Measurements from ENCODE around the gene ZMAT3.

DNA sequence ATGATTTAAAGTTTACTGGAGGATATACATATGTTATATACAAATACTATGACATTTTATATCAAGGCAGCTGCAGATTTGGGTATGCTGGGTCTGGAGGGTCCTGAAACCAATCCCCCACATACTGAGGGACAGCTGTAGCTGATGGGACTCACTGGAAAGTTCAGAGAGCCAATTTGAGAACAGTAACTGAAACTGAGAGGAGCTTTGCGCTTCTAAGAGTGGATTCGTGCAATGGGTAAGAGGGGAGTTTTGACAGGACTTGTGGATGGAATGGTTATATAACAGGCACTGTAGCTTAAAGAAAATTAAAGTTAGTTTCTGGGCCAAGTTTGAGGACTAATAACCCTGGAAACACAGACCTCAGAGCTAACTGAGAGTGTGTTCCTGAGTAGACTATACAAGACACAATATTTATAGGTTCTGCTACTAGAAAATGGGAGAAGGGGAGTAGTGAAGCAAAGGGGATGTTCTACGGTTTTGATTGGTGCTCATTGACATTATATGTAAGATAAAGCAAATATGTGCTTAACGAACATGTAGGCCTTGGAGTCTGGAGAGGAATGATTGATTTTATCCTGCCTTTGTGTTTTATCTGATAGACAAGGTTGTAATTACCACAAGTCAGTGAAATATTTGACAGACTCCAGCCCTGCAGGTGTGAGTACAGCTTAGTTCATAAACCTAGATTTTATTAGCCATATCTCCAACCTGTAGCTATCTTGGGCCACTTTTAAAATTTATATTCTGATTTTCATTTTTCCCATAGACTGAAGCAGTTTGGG, 4.8 kb upstream of the ZMAT3 start:
- TF ChIP-seq, protein P1, sequence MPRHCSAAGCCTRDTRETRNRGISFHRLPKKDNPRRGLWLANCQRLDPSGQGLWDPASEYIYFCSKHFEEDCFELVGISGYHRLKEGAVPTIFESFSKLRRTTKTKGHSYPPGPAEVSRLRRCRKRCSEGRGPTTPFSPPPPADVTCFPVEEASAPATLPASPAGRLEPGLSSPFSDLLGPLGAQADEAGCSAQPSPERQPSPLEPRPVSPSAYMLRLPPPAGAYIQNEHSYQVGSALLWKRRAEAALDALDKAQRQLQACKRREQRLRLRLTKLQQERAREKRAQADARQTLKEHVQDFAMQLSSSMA (CRISPR knock-in tag; IDR thresholded peaks at IDR 0.05), result no peak
- TF ChIP-seq TCF12 (IDR thresholded peaks at IDR 0.05) (no peak), TCF12 (CRISPR knock-in tag; IDR thresholded peaks at IDR 0.05) (no peak), PRMT3 (CRISPR knock-in tag; IDR thresholded peaks at IDR 0.05; ENCODE audit: borderline replicate concordance, low read depth) (no peak), RAD51 (IDR thresholded peaks at IDR 0.05; ENCODE audit: borderline replicate concordance) (no peak), TAF15 (IDR thresholded peaks at IDR 0.05; ENCODE audit: low read depth, low read length, poor library complexity, severe bottlenecking) (no peak), ZNF235 (CRISPR knock-in tag; IDR thresholded peaks at IDR 0.05; ENCODE audit: borderline replicate concordance) (no peak)
- TF ChIP-seq, protein P2, sequence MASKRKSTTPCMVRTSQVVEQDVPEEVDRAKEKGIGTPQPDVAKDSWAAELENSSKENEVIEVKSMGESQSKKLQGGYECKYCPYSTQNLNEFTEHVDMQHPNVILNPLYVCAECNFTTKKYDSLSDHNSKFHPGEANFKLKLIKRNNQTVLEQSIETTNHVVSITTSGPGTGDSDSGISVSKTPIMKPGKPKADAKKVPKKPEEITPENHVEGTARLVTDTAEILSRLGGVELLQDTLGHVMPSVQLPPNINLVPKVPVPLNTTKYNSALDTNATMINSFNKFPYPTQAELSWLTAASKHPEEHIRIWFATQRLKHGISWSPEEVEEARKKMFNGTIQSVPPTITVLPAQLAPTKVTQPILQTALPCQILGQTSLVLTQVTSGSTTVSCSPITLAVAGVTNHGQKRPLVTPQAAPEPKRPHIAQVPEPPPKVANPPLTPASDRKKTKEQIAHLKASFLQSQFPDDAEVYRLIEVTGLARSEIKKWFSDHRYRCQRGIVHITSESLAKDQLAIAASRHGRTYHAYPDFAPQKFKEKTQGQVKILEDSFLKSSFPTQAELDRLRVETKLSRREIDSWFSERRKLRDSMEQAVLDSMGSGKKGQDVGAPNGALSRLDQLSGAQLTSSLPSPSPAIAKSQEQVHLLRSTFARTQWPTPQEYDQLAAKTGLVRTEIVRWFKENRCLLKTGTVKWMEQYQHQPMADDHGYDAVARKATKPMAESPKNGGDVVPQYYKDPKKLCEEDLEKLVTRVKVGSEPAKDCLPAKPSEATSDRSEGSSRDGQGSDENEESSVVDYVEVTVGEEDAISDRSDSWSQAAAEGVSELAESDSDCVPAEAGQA (IDR thresholded peaks at IDR 0.05; ENCODE audit: low read depth), result no peak
- TF ChIP-seq, protein P2 (CRISPR knock-in tag; IDR thresholded peaks at IDR 0.05; ENCODE audit: borderline replicate concordance), result no peak
- TF ChIP-seq, protein P3, sequence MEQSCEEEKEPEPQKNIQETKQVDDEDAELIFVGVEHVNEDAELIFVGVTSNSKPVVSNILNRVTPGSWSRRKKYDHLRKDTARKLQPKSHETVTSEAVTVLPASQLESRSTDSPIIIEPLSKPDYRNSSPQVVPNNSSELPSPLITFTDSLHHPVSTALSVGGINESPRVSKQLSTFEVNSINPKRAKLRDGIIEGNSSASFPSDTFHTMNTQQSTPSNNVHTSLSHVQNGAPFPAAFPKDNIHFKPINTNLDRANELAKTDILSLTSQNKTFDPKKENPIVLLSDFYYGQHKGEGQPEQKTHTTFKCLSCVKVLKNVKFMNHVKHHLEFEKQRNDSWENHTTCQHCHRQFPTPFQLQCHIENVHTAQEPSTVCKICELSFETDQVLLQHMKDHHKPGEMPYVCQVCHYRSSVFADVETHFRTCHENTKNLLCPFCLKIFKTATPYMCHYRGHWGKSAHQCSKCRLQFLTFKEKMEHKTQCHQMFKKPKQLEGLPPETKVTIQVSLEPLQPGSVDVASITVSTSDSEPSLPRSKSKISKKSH (CRISPR knock-in tag; IDR thresholded peaks at IDR 0.05; ENCODE audit: borderline replicate concordance), result no peak
- TF ChIP-seq, protein P4, sequence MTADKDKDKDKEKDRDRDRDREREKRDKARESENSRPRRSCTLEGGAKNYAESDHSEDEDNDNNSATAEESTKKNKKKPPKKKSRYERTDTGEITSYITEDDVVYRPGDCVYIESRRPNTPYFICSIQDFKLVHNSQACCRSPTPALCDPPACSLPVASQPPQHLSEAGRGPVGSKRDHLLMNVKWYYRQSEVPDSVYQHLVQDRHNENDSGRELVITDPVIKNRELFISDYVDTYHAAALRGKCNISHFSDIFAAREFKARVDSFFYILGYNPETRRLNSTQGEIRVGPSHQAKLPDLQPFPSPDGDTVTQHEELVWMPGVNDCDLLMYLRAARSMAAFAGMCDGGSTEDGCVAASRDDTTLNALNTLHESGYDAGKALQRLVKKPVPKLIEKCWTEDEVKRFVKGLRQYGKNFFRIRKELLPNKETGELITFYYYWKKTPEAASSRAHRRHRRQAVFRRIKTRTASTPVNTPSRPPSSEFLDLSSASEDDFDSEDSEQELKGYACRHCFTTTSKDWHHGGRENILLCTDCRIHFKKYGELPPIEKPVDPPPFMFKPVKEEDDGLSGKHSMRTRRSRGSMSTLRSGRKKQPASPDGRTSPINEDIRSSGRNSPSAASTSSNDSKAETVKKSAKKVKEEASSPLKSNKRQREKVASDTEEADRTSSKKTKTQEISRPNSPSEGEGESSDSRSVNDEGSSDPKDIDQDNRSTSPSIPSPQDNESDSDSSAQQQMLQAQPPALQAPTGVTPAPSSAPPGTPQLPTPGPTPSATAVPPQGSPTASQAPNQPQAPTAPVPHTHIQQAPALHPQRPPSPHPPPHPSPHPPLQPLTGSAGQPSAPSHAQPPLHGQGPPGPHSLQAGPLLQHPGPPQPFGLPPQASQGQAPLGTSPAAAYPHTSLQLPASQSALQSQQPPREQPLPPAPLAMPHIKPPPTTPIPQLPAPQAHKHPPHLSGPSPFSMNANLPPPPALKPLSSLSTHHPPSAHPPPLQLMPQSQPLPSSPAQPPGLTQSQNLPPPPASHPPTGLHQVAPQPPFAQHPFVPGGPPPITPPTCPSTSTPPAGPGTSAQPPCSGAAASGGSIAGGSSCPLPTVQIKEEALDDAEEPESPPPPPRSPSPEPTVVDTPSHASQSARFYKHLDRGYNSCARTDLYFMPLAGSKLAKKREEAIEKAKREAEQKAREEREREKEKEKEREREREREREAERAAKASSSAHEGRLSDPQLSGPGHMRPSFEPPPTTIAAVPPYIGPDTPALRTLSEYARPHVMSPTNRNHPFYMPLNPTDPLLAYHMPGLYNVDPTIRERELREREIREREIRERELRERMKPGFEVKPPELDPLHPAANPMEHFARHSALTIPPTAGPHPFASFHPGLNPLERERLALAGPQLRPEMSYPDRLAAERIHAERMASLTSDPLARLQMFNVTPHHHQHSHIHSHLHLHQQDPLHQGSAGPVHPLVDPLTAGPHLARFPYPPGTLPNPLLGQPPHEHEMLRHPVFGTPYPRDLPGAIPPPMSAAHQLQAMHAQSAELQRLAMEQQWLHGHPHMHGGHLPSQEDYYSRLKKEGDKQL (CRISPR knock-in tag; IDR thresholded peaks at IDR 0.05; ENCODE audit: low read depth), result no peak
